ENCODE measurements around the gene SERPINB10. TPM values are rescaled to one million over a fixed set of nuclear protein-coding genes. Genes with fewer than 3 reads are reported as not detected.

The SERPINB10 gene
- total RNA-seq, 4 donors from 2014 or later: not detected

DNA sequence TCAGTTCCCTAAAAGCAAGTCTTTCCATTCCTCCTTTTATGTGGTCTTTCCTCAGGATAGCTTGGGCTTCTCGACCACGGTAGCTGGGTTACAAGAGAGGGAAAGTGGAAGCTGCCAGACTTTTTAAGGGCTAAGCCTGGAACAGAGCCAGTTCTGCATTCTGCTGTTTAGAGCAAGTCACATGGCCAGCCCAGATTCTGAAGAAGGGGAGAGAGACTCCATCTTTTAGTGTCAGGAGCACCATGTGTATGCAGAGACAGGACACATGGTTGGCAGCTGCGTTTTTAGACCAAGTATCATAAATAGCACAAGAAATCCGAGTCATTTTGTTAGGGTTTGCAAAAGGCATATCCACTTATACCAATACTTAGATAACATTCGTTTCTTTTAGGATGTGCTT lies 46.1 kb downstream of the SERPINB10 start:
- peak; percentile 54 to 55 for DNase-seq
- intact Hi-C loops (cut with DNase I): no loop called here
- TF ChIP-seq, protein P1, sequence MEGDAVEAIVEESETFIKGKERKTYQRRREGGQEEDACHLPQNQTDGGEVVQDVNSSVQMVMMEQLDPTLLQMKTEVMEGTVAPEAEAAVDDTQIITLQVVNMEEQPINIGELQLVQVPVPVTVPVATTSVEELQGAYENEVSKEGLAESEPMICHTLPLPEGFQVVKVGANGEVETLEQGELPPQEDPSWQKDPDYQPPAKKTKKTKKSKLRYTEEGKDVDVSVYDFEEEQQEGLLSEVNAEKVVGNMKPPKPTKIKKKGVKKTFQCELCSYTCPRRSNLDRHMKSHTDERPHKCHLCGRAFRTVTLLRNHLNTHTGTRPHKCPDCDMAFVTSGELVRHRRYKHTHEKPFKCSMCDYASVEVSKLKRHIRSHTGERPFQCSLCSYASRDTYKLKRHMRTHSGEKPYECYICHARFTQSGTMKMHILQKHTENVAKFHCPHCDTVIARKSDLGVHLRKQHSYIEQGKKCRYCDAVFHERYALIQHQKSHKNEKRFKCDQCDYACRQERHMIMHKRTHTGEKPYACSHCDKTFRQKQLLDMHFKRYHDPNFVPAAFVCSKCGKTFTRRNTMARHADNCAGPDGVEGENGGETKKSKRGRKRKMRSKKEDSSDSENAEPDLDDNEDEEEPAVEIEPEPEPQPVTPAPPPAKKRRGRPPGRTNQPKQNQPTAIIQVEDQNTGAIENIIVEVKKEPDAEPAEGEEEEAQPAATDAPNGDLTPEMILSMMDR (IDR thresholded peaks at IDR 0.05): no peak
- no peak for TF ChIP-seq POLR2A (IDR thresholded peaks at IDR 0.05)
- no peak overlapping the region for H3K4me3 ChIP-seq (replicated peaks in 1 of 3)
- 42 to 48% methylated on average over 5 of the region's 5 CpGs for WGBS, 2 donors
- H3K4me1 ChIP-seq: peaks cover 0 to 9% of the 10 kb centered on the region in 2 donors
- H3K9me3 ChIP-seq: no peaks in the 10 kb centered on the region
- no peak overlapping the region for H3K27ac ChIP-seq
- H3K36me3 ChIP-seq: no peaks in the 10 kb centered on the region
- H3K27me3 ChIP-seq: no peaks in the 10 kb centered on the region

DNA sequence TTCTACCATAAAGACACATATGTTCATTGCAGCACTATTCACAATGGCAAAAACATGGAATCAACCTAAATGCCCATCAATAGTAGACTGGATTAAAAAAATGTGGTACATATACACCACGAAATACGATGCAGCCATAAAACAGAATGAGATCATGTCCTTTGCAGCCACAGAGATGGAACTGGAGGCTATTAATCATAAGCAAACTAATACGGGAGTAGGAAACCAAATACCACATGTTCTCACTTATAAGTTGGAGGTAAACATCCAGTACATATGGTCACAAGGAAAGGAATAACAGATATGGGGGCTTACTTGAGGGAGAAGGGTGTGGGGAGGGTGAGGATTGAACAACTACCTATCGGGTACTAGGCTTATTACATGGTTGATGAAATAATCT lies 49.0 kb downstream of the SERPINB10 start:
- intact Hi-C loops (cut with DNase I): no loop called here
- H3K4me3 ChIP-seq (replicated peaks in 1 of 3): no peak overlapping the region
- H3K27ac ChIP-seq: no peak overlapping the region
- H3K9me3 ChIP-seq: no peaks in the 10 kb centered on the region
- DNase-seq: no peak
- WGBS, 2 donors: 75 to 85% methylated on average over 4 of the region's 4 CpGs
- no peaks in the 10 kb centered on the region for H3K27me3 ChIP-seq
- TF ChIP-seq, protein P1 (IDR thresholded peaks at IDR 0.05): no peak
- TF ChIP-seq POLR2A (IDR thresholded peaks at IDR 0.05): no peak
- H3K4me1 ChIP-seq: no peaks in the 10 kb centered on the region
- H3K36me3 ChIP-seq: no peaks in the 10 kb centered on the region

DNA sequence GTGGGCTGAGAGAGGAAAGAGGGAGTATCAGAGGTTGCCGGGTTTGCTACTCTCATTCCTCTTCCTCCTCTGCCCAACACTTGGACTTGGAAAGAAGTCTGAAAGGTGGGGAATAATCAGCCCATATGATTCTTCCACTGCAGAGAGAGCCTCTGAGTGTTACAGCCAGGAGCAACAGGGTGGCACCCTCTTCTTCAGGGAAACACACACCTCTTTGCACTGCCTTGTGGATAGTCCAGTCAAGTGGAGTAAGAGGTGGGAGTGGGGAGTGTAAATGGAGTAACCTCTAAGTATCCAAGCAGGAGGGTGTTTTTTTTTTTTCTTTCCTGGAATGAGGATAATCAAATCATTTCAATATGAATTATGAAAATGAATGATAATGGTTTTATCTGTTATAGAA lies 53.1 kb downstream of the SERPINB10 start:
- H3K4me1 ChIP-seq: no peaks in the 10 kb centered on the region
- WGBS, 2 donors: 79 to 84% methylated on average over 1 of the region's 1 CpG
- intact Hi-C loops (cut with DNase I): no loop called here

DNA sequence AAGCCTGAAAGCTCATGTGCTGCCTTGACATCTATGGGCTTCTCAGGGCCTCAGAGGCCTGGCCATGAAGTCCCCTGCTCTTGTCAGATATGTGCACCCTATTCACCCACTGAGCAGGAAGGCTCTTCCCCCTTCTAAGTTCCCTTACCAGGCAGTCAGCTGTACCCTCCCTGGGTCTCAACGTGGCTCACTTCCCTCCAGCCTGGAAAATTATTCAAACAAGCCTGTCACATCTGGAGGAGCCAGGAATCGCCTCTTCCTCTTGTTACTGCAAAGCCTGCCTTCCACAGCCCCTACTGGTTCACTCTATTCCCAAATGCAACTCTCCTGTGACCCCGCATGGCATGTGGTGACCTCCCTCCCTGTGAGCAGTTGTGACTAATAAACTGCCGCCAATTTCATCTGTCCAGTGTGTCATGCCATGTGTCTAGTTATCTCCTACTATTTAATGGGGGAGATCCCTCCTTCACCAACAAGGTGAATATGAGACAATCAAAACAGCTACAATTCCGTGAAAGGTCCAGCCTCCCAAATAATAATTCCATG lies 53.8 kb downstream of the SERPINB10 start:
- no peaks in the 10 kb centered on the region for H3K4me1 ChIP-seq
- intact Hi-C loops (cut with DNase I): no loop called here
- DNase-seq: no peak
- H3K36me3 ChIP-seq: no peaks in the 10 kb centered on the region
- H3K27ac ChIP-seq: no peak overlapping the region
- no peak overlapping the region for H3K4me3 ChIP-seq (replicated peaks in 1 of 3)
- H3K9me3 ChIP-seq: no peaks in the 10 kb centered on the region
- WGBS, 2 donors: 72 to 73% methylated on average over 5 of the region's 5 CpGs
- TF ChIP-seq POLR2A (IDR thresholded peaks at IDR 0.05): no peak
- TF ChIP-seq, protein P1 (IDR thresholded peaks at IDR 0.05): no peak
- H3K27me3 ChIP-seq: no peaks in the 10 kb centered on the region

More for the DNA sequence above, 53.1 kb downstream of the SERPINB10 start:
- DNase-seq: no peak
- H3K9me3 ChIP-seq: no peaks in the 10 kb centered on the region
- TF ChIP-seq, protein P1 (IDR thresholded peaks at IDR 0.05): no peak
- no peak for TF ChIP-seq POLR2A (IDR thresholded peaks at IDR 0.05)
- no peaks in the 10 kb centered on the region for H3K27me3 ChIP-seq
- H3K27ac ChIP-seq: no peak overlapping the region
- H3K4me3 ChIP-seq (replicated peaks in 1 of 3): no peak overlapping the region
- H3K36me3 ChIP-seq: no peaks in the 10 kb centered on the region

DNA sequence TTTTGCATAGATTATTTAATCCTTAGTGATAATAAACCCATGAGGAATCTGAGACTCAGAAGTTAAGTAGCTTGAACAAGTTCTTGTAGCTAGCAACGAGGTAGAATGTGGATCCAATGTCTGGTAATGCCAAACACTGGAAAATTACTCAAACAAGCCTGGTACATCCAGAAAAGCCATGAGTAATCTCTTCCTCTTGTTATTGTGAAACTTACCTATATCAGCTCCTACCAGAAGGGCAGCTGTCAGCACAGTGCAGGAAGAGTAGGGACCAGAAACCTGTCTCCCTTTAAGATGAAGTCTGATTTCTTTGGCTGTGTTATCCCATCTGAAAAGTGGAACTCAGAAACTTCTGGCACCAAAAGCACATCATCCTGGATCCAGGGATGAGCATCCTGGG lies 54.4 kb downstream of the SERPINB10 start:
- no peak overlapping the region for H3K4me3 ChIP-seq (replicated peaks in 1 of 3)
- no peaks in the 10 kb centered on the region for H3K27me3 ChIP-seq
- H3K9me3 ChIP-seq: no peaks in the 10 kb centered on the region
- no peak overlapping the region for H3K27ac ChIP-seq
- no peaks in the 10 kb centered on the region for H3K36me3 ChIP-seq
- WGBS, 2 donors: 38 to 50% methylated on average over 1 of the region's 1 CpG
- intact Hi-C loops (cut with DNase I): no loop called here
- peaks cover 0 to 4% of the 10 kb centered on the region in 2 donors for H3K4me1 ChIP-seq
- DNase-seq: no peak
- no peak for TF ChIP-seq POLR2A (IDR thresholded peaks at IDR 0.05)
- TF ChIP-seq, protein P1 (IDR thresholded peaks at IDR 0.05): no peak

Data from thyroid gland (tissue), 4 donors.